GM19372 (cell line): ENCODE measurements around the gene CCNE1.
A peak's percentile ranks its signal among the peaks of the same experiment; 100 is the strongest.
"Not testable (repeated sequence)": the region's sequence is repeated elsewhere in the genome, so short reads cannot be mapped to it uniquely, and the experiment has no call there.

Experiments used
- ATAC-seq: cut with Tn5 transposase; IDR thresholded peaks from one replicate; pipeline ENCODE4 v1.9.1; 2021; ENCODE audit warnings: mild to moderate bottlenecking, low read depth, moderate library complexity; ENCODE audit not compliant: unreplicated experiment

The CCNE1 gene

DNA sequence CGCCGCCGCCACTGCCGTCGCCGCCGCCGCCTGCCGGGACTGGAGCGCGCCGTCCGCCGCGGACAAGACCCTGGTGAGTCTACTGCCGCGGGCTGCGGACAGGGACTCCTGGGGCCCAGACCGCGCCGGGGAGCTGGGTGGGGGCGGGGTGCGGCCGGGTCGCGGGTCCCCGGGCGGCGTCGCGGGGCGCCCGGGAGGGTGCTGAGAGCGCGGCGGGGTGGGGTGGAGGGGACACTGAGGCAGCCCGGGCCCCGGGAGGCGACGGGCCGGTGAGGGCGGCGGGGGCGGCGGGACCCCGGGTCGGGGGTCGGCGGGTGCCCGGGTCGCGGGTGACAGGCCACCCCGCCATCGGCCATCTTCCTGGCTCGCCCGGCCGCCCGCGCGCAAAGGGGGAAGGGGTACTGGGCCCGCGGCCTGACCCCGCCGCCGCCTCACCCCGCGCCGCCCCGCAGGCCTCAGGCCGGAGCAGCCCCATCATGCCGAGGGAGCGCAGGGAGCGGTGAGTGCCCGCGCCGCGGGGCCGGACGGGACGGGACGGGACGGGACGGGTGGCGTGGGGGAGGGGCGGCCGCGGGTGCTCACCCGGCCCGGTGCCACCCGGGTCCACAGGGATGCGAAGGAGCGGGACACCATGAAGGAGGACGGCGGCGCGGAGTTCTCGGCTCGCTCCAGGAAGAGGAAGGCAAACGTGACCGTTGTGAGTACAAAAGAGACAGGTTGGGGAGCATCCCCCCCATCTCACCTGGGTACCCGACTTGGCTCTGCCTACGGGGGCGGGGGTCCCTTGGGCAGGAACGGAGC, 489 bp downstream of the CCNE1 start:
- peak; percentile 15 for ATAC-seq

DNA sequence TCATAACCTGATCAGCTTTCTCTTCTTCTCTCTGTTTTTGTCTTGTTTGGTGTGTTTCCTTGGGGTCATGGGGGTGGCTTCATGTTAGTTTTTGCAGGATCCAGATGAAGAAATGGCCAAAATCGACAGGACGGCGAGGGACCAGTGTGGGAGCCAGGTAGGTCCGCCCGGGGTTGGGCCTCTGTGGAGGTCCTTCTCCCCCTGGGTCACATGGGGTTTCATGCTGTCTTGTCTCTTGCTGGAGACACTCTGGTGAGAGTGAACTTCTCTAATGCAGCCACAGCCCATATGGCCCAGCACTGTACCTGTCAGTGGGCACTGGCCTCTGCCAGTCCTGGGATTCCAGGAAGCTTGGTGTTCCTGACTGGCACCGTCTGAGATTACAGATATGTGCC, 1.1 kb downstream of the CCNE1 start:
- no peak for ATAC-seq

DNA sequence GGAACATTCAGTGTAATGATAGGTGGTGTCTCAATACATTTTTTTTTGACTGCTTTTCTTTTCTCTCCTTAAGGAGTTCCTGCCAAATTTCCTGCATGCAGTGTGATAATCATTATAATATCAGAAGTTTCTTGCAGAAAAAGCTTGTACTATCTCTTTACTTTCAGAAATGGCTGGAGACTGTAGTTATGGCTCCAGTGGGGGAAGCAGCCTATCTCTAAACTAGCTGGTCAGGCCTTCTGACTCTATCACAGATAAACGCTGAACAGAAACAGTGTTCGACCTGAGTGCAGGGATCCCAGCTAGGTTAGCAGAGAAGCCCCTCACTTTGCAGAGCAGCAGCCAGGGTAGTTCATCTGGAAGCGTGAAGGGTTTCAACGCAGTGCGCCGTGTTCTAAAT, 1.9 kb downstream of the CCNE1 start:
- ATAC-seq = no peak

DNA sequence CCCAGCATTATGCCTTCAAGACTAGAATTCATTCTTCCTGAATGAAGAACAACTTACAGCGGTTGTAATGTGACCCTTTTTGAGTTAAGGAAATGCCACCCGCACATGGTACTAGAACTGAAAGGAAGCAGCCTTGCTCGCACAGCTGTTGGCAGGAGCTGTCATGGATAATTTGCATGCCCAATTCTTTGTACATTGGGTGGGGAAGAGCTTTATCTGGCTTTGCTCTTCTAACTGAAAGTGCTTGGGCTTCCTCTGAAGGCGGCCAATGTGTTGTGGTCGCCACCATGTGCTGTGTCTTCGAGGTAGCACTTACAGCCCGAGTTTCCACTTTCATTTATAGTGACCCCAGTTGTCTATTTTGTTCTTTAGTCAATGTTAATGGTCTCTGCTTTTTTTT, 3.4 kb downstream of the CCNE1 start:
- no peak for ATAC-seq

DNA sequence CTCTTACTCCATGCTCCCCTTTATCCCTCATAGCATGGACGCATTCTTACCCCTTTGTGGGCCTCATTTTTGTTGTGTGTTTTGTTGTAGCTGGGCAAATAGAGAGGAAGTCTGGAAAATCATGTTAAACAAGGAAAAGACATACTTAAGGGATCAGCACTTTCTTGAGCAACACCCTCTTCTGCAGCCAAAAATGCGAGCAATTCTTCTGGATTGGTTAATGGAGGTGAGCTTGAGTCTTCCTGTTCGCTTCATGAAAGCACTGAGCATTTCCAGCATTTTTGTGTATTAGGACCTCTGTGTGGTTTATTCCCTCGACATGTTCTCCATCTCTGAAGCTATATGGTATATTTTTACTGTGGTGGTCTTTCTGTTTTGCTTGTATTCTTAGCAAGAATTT, 5.5 kb downstream of the CCNE1 start:
- ATAC-seq = no peak

DNA sequence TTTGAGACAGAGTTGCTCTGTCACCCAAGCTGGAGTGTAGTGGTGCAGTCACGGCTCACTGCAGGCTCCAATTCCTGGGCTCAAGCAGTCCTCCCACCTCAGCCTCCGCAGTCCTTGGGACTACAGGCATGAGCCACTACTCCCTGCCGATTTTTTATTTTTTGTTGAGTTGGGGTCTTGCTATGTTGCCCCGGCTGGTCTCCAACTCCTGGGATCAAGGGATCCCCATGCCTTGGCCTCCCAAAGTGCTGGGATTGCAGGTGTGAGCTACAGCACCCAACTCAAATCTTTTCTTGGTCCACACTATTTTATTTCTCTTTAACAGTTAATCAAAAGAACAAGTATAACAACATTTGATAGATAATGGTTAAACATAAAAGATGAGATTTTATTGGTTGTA, 7.5 kb downstream of the CCNE1 start:
- no peak for ATAC-seq

DNA sequence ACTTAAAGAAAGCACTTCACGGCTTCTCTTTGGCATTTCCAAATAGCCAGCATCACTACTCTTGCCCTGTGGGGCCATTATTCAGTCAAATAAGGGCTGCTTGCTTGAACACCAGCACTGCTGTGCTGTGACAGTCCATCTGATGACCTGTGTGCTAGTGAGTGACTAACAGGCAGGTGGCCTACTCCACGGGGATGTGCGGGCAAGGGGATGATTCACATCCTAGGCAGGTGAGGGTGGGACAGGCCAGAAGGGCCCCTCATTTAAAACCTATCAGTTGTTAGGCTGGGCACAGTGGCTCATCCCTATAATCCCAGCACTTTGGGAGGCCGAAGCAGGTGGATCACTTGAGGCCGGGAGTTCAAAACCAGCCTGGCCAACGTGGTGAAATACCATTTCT, 8.2 kb downstream of the CCNE1 start:
- no peak for ATAC-seq

DNA sequence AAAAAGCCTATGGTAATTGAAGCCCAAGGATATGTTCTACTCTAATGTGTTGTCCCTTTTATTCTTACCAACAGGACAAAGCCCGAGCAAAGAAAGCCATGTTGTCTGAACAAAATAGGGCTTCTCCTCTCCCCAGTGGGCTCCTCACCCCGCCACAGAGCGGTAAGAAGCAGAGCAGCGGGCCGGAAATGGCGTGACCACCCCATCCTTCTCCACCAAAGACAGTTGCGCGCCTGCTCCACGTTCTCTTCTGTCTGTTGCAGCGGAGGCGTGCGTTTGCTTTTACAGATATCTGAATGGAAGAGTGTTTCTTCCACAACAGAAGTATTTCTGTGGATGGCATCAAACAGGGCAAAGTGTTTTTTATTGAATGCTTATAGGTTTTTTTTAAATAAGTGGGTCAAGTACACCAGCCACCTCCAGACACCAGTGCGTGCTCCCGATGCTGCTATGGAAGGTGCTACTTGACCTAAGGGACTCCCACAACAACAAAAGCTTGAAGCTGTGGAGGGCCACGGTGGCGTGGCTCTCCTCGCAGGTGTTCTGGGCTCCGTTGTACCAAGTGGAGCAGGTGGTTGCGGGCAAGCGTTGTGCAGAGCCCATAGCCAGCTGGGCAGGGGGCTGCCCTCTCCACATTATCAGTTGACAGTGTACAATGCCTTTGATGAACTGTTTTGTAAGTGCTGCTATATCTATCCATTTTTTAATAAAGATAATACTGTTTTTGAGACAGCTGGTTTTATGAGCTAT, 12.0 kb downstream of the CCNE1 start:
- ATAC-seq = no peak

DNA sequence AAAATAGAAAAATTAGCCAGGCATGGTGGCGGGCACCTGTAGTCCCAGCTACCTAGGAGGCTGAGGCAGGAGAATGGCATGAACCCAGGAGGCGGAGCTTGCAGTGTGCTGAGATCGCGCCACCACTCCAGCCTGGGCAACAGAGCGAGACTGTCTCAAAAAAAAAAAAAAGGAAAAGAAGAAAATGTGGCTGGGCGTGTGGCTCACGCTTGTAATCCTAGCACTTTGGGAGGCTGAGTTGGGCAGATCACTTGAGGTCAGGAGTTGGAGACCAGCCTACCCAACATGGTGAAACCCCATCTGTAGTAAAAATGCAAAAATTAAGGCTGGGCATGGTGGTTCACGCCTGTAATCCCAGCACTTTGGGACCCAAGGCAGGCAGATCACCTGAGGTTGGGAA, 13.5 kb downstream of the CCNE1 start:
- not testable (repeated sequence) for ATAC-seq

DNA sequence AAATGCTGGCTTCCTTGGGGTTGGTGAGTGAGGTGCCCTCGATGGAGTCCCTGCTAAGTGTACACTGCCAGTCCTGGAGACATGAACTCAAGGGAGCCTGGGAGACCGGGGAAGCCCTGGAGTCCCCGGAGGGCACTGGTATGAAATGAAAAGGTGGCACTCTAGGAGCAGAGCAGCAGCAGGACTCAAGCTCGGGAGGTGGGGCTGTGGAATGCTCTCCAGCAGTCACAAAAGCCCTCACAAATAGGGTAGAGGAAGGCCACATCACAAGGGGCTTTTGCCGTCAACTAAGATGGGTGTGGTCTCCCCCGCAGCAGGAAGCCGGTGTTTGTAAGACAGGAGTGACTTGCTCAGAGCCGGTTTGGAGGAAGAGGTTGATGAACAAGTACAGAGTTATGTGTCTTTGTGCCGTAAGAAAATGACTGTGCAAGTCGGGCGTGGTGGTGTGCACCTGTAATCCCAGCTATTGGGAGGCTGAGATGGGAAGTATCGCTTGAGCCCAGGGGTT, 19.3 kb downstream of the CCNE1 start:
- ATAC-seq = no peak

DNA sequence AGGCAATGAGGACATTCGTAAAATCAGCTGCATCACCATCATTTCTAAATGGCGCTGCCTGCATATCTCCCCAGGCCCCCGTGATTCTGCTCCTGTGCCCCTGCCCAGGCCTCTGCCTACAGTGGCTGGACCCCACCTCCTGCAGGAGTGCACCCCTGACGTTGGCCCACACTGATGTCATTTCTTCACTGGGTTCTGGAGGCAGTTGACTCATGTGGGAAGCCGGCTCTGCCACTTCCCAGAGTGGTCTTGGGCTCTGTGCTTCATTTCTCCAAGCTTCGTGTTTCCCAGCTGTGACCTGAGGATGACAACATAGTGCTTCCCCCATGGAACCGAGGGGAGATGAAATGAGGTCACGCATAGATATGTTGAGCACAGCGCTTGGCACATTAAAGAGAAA, 19.9 kb downstream of the CCNE1 start:
- ATAC-seq = no peak

DNA sequence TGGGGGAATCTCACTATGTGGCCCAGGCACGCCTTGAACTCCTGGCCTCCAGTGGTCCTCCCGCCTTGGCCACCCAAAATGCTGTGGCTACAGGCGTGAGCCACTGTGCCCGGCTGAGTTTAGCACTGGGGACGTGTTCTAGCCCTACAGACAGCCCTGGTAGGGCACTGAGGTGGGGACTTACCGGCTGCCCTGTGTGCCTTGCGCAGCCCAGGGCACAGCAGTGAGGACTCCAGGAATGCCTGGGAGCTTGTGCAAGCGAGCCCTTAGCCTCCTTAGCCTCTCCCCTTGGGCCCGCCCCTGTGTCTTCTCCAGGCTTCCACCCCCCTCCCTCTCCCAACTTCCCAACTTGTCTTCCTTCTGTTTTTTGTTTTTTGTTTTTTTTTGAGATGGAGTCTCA, 21.0 kb downstream of the CCNE1 start:
- no peak for ATAC-seq

DNA sequence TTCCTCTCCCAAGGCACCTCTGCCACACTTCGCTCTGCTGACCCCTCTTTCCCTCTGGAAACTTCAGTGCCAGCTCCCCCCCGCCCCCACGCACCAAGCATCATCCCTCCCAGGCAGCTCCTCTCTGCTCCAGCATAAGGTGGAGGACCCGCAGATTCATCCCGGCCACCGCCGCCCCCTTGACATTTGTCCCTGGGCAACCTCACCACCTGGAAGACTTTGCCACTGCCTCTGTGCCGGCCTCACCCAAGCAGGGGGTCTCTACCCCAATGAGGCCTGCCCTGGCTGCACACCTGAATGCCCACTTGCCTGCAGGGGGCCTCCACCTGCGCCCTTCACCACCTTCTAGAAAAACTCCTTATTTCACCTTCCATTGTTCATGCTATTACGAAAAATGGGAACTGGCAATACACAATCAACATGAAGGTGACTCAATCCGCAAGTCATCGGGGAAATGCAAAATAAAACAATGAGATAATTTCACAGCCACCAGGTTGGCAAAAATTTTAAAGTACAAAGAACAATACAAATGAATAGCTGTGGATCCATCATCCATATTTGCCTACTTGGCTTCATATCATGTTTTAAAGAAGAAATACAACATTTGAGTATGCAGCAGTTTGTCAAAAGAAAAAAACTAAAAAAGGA, 21.9 kb downstream of the CCNE1 start:
- no peak for ATAC-seq

DNA sequence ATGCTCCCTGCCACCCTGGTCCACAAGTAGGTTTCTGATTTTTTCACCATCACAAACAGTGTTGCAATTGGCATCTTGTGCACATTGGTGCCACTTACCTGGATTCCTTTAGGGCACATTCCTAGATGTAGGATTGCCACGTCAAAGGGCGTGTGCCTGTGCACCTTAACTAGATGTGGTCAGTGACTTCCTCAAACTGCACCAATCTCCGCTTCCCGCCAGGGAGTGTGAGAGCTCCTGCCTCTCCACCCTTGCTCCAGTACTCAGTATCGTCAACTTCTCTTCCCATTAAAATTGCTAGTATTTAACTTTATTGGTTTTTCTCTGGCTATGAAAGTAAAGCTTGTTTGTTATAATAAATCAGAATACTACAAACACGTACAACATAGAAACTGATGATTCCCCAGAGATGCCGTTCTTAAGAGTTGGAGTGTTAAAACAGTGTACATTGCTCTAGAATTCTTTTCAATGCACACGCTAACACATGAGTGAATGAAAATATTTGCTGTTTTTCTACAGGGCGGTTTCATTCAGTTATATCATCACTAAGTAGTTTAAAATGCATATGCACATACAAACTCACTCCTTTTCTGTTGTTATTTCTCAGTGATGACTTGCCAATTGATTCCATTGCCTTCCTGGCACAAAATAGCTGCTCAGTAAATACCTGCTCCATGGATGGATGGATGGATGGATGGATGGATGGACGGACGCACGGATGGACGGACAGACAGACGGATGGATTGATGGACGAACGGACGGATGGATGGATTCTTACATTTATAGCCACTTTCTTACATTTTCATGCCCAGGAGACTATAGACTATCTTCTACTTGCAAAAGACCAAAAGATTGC, 23.4 kb downstream of the CCNE1 start:
- no peak for ATAC-seq

DNA sequence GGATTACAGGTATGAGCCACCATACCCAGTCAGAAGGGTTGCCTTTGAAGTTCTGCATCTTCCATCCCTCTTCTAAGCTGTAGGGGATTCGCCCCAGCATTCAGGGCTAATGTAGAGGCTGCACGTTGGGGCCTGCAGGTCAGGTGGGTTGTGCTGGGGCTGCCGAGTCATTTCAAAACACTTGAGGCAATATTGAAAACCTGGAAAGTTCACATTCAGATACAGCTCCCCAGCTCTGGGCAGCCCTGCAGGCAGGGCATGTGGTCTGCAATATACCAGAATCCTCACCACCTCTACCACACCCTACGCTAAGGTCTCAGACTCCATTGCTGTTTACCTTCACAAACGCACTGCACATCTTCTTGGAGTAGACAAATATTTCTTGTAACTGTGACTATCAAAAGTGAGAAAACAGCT, 24.6 kb downstream of the CCNE1 start:
- no peak for ATAC-seq

DNA sequence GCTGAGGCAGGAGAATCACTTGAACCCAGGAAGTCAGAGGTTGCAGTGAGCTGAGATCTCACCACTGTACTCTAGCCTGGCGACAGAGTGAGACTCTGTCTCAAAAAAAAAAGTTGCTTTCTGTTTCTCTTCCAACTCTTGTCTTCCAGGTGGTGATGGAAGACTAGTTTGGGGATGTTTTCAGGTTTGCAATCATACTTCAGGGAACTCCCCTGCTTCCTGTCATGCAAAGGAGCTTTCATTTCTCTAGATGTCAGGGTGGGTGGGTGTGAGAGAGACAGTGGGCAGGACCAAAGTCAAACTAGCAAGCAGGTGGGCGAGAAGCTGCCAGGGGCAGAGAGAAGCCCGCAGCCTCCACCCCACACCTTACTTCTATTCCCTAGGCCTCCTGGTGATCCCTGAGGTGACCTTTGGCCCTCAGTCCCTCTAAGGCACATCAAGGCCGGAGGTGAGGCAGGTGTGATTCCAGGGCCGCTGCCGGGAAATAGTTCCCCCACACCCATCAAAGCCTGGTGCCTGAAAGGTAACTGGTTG, 25.7 kb downstream of the CCNE1 start:
- ATAC-seq = peak; percentile 77

DNA sequence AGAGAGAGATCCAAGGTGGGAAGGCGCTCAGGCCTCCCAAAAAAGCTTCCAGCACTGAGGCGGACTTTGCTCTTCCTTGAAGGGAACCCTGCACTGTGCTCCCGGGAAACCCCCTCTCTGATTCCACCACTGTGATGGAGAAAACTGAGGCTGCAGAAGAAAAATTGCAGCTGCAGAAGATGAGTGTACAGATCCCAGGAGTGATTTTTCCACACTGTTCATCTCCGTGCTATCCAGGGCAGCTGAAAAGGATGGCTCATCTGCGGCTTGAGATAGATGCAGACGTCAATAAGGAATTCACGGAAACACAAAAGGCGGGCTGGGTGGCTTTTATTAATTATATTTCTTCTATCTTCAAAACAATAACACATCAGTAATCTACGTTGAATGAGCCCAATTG, 26.2 kb downstream of the CCNE1 start:
- ATAC-seq = no peak

DNA sequence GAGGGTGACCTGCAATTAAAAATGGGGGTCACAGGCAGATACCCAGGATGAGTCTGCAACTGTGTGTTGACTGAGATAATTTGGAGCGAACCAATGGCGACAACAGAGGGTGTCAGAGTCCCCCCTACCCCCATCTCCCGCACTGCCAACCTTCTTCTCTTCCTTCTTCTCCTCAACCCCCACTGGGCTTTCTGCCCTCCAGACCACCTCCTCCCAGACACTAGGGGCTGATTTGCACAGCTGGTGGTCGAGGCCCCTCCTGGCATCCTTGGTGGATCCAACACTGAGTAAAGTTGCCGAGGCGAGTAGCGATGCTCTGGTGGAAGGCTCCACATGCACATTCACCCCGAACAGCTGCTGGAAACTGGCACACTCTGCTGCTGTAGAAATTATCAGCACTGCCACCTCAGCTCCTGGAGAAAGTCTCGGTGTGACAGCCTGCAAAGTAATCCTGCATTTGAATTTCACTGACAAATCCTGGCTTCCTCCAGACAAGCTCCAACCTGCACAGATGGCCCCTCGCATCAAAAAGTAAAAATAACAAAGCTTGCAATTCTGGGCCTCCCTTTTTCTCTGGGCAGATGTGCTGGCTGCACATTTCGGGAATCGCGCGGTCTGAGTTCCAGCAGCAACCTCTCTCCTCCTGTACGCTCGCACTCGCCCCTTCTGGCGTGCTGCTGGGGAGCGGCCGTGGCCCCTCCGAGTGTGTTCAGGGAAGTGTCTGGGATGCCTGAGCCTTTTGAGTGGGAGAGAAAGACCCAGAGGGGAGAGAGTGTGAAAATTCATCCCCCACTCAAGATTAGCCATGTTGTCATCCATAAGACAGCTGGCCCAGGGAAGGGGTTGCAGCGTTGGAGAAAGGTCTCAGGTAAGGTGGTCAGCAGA, 28.5 kb downstream of the CCNE1 start:
- ATAC-seq = no peak

DNA sequence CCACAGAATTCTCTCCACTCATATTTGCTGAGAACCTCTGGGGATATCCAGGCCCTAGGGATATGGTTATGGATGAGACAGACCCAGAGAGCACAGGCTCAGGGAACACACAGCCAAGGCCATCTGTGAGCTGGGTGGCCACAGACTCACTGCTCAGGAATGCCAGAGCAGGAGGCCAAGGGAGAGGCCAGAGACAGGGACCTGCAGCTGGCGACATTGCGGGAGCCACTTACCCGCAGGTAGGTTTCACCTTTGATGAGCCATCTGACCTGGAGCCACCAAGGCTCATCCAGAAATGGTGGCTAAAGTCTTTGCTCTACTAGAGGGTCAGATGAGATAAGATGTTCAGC, 29.4 kb downstream of the CCNE1 start:
- no peak for ATAC-seq
